ENCODE data around the gene ARAF.

DNA sequence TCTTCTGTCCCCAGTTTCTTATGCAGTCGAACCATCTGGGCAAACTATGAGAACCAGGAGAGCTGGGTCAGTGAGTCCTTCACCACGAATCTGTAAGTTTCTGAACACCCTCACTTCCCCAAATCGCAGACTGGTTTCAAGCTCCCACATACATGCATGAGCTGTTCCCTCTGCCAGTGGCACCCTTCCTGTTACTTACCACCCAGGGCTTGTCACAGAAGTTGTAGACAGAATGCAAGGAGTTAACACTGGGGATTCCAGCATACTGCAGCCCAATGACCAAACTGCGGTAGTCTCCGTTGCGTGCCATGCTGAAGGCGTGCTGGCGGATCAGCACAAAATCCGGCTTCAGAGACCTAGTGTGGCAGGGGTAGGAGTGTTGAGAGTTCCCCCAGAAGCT lies 44.0 kb downstream of the ARAF start:
- TF ChIP-seq POLR2AphosphoS5 (IDR thresholded peaks at IDR 0.05; ENCODE audit: low read depth, low read length) (no peak), TAF1 (IDR thresholded peaks at IDR 0.05; ENCODE audit: borderline replicate concordance, insufficient read depth, low read length) (no peak), SIN3A (IDR thresholded peaks at IDR 0.05; ENCODE audit: borderline replicate concordance, insufficient read depth, low read length) (no peak)
- TF ChIP-seq, protein P1, sequence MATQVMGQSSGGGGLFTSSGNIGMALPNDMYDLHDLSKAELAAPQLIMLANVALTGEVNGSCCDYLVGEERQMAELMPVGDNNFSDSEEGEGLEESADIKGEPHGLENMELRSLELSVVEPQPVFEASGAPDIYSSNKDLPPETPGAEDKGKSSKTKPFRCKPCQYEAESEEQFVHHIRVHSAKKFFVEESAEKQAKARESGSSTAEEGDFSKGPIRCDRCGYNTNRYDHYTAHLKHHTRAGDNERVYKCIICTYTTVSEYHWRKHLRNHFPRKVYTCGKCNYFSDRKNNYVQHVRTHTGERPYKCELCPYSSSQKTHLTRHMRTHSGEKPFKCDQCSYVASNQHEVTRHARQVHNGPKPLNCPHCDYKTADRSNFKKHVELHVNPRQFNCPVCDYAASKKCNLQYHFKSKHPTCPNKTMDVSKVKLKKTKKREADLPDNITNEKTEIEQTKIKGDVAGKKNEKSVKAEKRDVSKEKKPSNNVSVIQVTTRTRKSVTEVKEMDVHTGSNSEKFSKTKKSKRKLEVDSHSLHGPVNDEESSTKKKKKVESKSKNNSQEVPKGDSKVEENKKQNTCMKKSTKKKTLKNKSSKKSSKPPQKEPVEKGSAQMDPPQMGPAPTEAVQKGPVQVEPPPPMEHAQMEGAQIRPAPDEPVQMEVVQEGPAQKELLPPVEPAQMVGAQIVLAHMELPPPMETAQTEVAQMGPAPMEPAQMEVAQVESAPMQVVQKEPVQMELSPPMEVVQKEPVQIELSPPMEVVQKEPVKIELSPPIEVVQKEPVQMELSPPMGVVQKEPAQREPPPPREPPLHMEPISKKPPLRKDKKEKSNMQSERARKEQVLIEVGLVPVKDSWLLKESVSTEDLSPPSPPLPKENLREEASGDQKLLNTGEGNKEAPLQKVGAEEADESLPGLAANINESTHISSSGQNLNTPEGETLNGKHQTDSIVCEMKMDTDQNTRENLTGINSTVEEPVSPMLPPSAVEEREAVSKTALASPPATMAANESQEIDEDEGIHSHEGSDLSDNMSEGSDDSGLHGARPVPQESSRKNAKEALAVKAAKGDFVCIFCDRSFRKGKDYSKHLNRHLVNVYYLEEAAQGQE (IDR thresholded peaks at IDR 0.05; ENCODE audit: insufficient read depth in 1 of 2, low read depth in 2 of 2, low read length in 2 of 2), result no peak
